ENCODE measurements around the gene BIRC2.

- TF ChIP-seq CTCF (IDR thresholded peaks at IDR 0.05) (no peak), EZH2phosphoT487 (IDR thresholded peaks at IDR 0.05) (no peak)
Measured at GRCh38 chr11:102423936-102424335, 76.9 kb downstream of the BIRC2 start.
